ENCODE measurements around the gene LRWD1. TPM values are rescaled to one million over a fixed set of nuclear protein-coding genes. Genes with fewer than 3 reads are reported as not detected.
A peak's percentile ranks its signal among the peaks of the same experiment; 100 is the strongest.

Gene LRWD1
- total and polyA plus RNA-seq, 9 of the 15 experiments (the other 6 are each of a cell fraction or from before 2014, with no cell fraction given): 0.61 to 66.0 (median 33.2) TPM

DNA sequence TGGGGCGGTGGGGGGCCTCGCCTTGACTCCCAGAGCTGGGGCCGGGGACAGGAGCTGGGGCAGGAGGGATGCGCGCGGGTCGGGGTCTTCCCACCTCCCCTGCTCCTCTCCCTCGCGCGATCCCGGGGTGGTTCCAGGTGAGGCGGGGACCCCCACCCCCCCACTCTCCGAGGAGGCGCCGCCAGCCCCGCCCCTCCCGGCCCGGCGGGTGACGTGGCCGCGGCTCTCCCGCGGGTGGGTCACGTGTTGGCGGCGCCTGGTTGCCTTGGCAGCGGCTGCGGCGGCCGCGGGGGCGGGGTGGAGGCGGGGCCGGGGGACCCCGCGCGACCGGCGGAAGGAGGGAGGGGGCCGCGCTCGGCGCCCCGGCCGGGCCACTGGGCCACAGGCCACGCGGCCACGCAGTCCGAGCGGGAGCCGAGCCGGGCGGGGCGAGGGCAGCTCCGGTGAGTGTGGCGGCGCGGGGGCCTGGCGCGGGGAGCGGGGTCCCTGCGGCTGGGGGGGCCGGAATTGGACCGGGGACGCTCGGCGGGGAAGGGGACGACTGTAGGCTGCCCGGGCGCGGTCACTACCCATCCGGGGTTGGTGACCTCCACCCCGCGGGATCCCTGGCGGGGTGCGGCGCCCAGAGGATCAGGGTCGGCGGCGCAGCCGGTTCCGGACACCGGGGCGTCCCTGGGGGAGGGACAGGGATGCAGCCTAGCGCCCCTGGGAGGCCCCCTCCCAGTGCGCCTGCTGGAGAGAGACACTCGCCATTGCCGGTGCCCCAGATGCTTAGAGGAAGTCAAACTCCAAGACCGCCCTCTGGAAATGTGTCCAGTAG lies 31.4 kb upstream of the LRWD1 start, which contains the start of gene ORAI2 (continued):
- TF ChIP-seq SMAD4 (CRISPR knock-in tag; conservative IDR thresholded peaks at IDR 0.05): no peak; the same call in 1 of the 2 replicates
- TF ChIP-seq NONO (IDR thresholded peaks at IDR 0.05; ENCODE audit: low read depth in 2 of 2, low read length in 1 of 2): peak in 1 of 2 experiments; percentile 69; a peak in 1 of 4 replicates
- peak; percentile 22; the same call in 1 of the 2 replicates for TF ChIP-seq ELF2 (CRISPR knock-in tag; IDR thresholded peaks at IDR 0.05)
- TF ChIP-seq YBX1 (IDR thresholded peaks at IDR 0.05): no peak
- no peak for TF ChIP-seq ZZZ3 (IDR thresholded peaks at IDR 0.05)
- no peak for TF ChIP-seq PML (IDR thresholded peaks at IDR 0.05; ENCODE audit: low read length)
- no peak for TF ChIP-seq SRSF1 (IDR thresholded peaks at IDR 0.05; ENCODE audit: low read depth, low read length)
- TF ChIP-seq CREB3L1 (IDR thresholded peaks at IDR 0.05; ENCODE audit: borderline replicate concordance, low read depth): 0 out of 2 replicates have a peak, but pooled peaks have one; percentile 57
- TF ChIP-seq HMGXB4 (CRISPR knock-in tag; IDR thresholded peaks at IDR 0.05): no peak
- no peak for TF ChIP-seq ZNF717 (CRISPR knock-in tag; IDR thresholded peaks at IDR 0.05)
- TF ChIP-seq DPF2 (IDR thresholded peaks at IDR 0.05): no peak
- TF ChIP-seq ZNF408 (CRISPR knock-in tag; IDR thresholded peaks at IDR 0.05; ENCODE audit: low read depth): no peak
- TF ChIP-seq MEF2A (IDR thresholded peaks at IDR 0.05; ENCODE audit: control insufficient read depth, low read depth, low read length): no peak
- no peak for TF ChIP-seq ZNF232 (CRISPR knock-in tag; IDR thresholded peaks at IDR 0.05)
- TF ChIP-seq, protein P1, sequence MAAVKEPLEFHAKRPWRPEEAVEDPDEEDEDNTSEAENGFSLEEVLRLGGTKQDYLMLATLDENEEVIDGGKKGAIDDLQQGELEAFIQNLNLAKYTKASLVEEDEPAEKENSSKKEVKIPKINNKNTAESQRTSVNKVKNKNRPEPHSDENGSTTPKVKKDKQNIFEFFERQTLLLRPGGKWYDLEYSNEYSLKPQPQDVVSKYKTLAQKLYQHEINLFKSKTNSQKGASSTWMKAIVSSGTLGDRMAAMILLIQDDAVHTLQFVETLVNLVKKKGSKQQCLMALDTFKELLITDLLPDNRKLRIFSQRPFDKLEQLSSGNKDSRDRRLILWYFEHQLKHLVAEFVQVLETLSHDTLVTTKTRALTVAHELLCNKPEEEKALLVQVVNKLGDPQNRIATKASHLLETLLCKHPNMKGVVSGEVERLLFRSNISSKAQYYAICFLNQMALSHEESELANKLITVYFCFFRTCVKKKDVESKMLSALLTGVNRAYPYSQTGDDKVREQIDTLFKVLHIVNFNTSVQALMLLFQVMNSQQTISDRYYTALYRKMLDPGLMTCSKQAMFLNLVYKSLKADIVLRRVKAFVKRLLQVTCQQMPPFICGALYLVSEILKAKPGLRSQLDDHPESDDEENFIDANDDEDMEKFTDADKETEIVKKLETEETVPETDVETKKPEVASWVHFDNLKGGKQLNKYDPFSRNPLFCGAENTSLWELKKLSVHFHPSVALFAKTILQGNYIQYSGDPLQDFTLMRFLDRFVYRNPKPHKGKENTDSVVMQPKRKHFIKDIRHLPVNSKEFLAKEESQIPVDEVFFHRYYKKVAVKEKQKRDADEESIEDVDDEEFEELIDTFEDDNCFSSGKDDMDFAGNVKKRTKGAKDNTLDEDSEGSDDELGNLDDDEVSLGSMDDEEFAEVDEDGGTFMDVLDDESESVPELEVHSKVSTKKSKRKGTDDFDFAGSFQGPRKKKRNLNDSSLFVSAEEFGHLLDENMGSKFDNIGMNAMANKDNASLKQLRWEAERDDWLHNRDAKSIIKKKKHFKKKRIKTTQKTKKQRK (IDR thresholded peaks at IDR 0.05; ENCODE audit: borderline replicate concordance, low read depth, low read length): no peak
- no peak for TF ChIP-seq SMARCB1 (IDR thresholded peaks at IDR 0.05; ENCODE audit: insufficient read length, low read depth)
- no peak for TF ChIP-seq NFIX (CRISPR knock-in tag; IDR thresholded peaks at IDR 0.05; ENCODE audit: low read depth)
- no peak for TF ChIP-seq CHCHD3 (CRISPR knock-in tag; IDR thresholded peaks at IDR 0.05)
- TF ChIP-seq THRAP3 (IDR thresholded peaks at IDR 0.05; ENCODE audit: borderline replicate concordance): no peak
- TF ChIP-seq KDM5B (IDR thresholded peaks at IDR 0.05; ENCODE audit: insufficient replicate concordance, low read depth, low read length): peak; percentile 52
- TF ChIP-seq KLF16 (IDR thresholded peaks at IDR 0.05): no peak
- TF ChIP-seq NR3C1 (CRISPR knock-in tag; IDR thresholded peaks at IDR 0.05): no peak
- TF ChIP-seq ZNF668 (CRISPR knock-in tag; IDR thresholded peaks at IDR 0.05): no peak

Measured in K562 (cell line).